NB4 (cell line): Measurements from ENCODE around the gene KPNA6.

ENCODE experiments used
- CTCF ChIP-seq: IDR thresholded peaks from one replicate; pipeline ENCODE4 v1.5.1; 2012; ENCODE audit warnings: low read depth, low read length
- MAX ChIP-seq: IDR thresholded peaks from 2 replicates; pipeline ENCODE4 v1.6.1; 2011; ENCODE audit warnings: low read depth, low read length
- MYC ChIP-seq: IDR thresholded peaks from 2 replicates; pipeline ENCODE4 v1.6.1; 2011; ENCODE audit warnings: low read depth, low read length
- POLR2A ChIP-seq: IDR thresholded peaks from 2 replicates; pipeline ENCODE4 v1.6.1; 2011; ENCODE audit warnings: mild to moderate bottlenecking; ENCODE audit not compliant: insufficient read length; ENCODE audit errors: extremely low read depth

GRCh38 chr1:32159189-32159588 lies 51.3 kb downstream of the KPNA6 start:
- TF ChIP-seq CTCF (no peak), POLR2A (no peak), MYC (no peak), MAX (no peak)
